Nucleus accumbens (tissue), 56 donors: ENCODE measurements around the gene PKP4.
"Not testable (repeated sequence)": the region's sequence is repeated elsewhere in the genome, so short reads cannot be mapped to it uniquely, and the experiment has no call there.

Source experiments
- DNase-seq, 56 donors: peaks; one replicate each; lab custom pipeline; 2025; lab: John Stamatoyannopoulos, UW

Gene PKP4

GRCh38 chr2:158704724-158705465 lies 248.1 kb downstream of the PKP4 start:
- DNase-seq: not testable (repeated sequence)

DNA sequence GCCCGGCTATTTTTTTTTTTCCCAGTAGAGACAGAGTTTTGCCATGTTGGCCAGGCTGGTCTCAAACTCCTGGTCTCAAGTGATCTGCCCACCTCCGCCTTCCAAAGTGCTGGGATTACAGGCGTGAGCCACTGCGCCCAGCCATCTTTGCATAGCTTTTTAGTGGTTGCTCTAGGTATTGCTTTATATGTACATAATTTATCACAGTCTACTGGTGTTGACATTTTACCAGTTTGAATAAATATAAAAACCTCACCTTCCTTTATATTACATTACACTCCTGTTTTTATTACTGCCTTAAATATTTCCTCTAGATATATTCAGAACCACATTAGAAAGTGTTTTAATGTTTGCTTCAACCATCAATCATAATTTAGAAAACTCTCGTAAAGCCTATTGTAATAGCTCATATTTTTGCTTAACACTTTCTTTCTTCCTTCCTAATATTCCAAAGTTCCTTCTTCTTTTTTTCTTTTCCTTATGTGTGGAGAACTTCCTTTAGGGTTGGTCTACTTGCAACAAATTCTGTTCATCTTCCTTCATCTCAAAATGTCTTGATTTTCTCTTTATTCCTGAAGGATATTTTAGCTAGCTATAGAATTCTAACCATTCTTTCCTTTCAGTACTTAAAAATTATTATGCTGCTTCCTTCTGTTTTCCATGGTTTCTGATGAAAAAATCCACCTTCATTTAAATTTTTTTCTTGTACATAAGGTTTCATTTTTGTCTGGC lies 256.2 kb downstream of the PKP4 start:
- DNase-seq: no peak

- DNase-seq: no peak
Measured at GRCh38 chr2:158713523-158714138, 256.9 kb downstream of the PKP4 start.

DNA sequence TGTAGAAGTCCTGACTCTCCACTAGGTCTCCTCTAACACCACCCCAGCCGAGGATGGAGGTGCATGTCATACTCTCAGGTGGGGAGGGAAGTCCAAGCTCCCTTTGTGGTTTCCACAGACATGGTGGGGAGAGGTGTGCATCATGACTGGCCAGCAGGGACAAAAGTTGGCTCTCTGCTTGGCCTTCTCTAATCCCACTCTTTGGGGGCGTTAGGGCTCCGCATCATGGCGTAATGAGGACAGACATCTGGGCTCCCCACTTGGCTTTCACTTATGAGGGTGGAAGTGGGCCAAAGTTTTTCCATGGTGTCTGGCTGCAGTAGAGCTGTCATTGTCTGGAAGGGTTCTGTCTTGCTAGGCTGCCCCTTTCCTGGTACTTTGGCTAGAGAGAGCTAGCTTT lies 257.7 kb downstream of the PKP4 start:
- no peak for DNase-seq

DNA sequence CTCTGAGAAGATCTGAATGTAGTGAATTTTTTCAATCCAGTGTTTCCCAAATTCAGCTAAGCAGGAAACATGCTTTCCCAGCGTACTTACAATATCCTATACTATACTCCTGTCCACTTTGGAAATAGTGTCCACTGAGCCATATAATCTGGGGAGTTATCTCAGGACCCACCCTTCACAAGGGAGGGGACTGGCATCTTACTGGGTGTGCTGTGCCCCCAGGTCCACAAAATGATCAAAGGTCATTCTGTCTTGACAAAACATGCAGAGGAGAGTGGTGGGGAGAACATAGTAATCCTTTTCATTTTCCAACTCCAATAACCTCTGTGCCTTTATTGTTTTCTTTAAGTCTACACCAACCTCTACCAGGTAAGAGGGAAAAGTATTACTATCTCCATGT lies 258.6 kb downstream of the PKP4 start:
- no peak for DNase-seq

DNA sequence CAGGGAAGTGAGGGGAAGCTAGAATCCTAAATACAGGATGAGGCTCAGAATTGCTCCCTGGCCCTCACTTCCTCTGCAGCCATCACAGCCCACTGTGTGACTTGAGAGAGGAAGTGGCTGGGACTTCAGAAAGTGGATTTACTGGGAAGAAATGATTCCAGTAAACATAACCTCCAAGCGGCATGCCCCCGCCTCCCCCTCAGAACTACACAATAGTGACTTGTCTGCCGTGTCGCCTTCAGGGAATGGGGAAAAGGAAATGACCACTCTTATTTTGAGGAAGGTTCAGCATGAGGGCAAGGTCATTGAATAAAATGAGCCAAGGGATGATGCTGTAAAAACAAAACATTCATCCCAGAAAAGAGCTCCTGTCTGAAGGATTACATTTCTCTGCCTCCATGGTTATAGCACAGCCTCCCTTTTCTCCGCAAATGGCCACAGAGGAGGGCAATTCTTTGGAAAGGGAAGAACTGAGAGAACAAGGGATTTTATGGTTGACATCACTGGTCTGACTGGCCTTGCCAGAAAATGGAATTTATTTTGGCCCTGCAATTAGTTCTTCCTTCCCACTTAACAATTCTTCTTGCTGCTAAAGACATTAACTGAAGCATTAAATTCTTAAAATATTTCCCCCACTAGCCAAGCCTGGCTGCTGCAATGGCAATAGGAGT lies 259.5 kb downstream of the PKP4 start:
- DNase-seq: no peak

- no peak for DNase-seq
Measured at GRCh38 chr2:158716921-158717320, 260.2 kb downstream of the PKP4 start.

DNA sequence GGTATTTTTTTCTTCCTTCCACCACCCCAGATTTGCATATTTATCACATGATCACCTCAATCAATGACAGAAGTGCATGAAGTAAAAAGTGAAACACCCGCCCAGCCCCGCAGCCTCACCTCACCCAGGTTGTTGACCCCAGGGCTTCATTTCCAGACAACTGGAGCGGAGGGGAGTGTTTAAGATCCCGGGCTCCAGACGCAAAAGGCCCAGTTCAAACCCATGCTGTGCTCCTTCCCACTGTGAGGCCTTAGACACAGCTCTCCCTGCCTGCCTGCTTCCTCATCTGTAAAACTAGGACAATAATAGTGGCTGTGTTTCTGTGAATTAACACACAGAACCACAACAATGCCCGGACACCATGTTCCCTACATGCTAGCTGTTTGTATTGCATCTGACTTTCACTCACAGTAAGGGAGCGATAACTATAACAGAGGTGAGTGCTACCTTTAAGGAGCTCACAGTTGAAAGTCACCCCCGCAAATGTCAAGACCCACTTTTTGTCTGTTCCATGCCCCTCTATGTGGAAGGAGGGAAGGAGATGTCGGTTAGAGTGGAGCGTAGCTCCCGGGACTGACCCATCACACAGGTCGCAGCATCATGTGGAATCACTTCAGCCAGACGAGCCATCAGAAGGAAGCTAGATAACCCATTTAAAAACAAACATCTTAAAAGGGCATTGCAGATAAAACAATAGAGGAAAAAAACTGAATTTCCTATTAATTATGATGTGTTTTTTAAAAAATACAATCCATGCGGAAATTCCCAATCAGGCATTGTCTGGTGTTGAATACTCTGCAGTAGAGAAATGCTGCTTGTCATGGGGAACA lies 260.8 kb downstream of the PKP4 start:
- no peak for DNase-seq

DNA sequence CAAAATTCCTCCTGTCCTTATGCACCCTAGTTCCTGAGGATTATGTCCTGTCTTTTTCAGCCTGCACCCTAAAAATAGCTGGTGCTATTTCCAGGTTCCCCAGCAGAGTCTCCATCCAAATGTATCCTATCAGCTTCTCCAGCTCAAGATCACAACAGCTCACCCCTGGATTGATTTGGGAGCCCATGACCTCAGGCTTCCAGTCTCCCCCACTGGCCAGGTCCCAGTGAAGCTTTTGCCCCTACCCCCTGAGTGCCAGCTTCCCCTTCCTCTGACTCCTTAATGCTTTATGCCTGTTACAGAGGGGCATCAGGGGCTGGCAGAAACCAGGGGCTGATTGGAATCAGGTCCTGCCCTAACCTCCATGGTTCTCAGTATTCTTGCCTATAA lies 261.4 kb downstream of the PKP4 start:
- no peak for DNase-seq

DNA sequence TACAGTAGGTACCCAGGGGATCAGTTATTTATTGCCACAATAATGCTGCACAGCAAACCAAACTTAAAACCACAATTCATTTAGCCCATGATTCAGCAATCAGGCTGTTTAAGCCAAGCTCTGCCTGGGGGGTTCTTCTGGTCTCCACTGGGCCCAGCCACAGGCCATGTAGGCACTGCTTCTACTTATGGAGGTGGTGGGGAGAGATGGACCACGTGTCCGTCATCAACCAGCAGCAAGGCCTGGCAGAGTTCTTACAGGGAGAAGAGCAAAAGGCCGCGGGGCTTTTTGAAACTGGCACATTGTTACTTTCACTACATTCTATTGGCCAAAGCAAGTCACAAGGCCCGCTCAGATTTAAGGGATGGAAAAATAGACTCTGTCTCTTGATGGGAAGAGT lies 262.1 kb downstream of the PKP4 start:
- DNase-seq: no peak

GRCh38 chr2:158719403-158719802 lies 262.7 kb downstream of the PKP4 start:
- DNase-seq: no peak

DNA sequence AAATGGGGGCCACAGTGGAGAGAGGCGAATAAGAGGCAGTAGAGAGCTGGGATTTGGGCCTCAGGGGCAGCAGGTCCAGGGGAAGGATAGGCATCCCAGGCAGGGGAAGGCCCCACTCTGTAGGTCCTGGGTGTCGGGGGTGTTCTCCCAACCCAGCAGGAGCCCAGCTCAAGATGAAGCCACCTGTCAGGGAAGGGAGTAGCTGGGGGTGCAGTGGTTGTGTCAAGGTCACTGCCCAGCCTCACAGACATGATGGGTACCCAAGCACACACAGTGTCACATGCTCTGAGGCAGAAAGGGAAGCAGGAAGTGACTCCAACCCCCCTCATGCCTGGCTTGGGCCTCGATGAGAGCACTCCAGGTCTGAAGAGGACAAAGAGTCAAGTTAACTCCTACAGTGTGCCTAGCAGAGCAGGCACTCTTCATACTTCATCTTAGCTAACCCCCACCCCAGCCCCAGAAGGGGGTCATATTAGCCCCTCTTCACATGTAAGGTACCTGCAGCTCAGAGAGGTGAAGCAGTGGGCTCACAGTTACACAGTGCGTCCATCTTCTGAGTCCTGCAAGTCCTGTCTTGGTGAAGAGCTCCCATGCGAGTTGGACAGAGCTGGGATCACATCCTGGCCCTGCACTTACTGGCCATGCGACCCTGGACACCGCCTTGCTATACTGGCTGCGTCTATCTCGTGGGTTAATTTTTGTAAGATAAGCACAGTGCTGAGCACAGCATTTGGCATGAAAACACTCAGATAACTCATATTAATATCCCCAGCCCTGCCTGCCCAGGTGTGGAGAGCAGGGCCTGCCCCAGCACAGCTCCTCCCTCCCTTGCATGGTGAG lies 265.7 kb downstream of the PKP4 start:
- peak in 1 of 56 donors; percentile 63 for DNase-seq

- peak; percentile 30 to 98 (median 92) for DNase-seq
Measured at GRCh38 chr2:158723181-158723838, 266.6 kb downstream of the PKP4 start.

DNA sequence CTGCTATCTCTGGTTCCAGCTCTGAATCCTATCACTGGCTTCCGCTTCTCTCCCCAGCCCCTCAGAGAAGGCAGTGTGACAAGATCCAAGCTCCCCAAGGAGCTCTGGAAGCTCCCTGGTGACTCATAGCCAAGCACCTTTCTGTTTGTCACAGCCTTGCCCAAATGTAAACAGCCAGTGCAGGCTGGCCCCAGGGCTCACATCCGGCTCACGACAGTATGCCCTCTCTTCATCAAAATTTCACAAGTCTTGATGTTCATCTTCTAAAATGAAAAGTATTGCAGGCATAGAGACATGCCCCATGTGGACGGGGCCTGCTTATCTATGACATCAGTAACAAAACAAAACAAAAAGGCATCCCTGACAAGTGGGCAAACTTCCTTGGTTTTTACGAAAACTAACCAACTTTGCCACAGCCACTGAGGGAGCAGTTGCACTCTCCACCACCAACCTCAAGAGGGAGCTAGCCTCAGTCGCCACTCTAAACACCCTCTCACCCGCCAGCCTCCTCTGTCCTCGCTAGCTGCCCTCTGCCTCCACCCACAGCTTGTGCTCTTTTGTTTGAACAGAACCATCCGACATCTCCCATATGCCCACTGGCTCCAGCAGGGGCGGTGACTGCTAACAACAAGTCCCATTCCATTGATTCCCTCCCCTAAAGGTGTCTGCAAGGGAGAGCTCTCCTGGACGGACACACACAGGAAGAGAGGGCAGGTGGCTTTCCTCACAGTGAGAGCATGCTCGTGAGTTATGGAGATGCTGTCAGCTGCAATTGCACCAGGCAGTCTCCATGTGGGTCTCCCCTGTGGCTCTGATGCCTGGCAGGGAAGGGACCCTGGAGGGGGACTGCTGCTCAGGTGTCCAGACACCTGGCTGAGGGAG lies 267.4 kb downstream of the PKP4 start:
- DNase-seq: peak in 43 of 56 donors; percentile 10 to 73 (median 38)

- DNase-seq: no peak
Measured at GRCh38 chr2:158724803-158725381, 268.1 kb downstream of the PKP4 start.

DNA sequence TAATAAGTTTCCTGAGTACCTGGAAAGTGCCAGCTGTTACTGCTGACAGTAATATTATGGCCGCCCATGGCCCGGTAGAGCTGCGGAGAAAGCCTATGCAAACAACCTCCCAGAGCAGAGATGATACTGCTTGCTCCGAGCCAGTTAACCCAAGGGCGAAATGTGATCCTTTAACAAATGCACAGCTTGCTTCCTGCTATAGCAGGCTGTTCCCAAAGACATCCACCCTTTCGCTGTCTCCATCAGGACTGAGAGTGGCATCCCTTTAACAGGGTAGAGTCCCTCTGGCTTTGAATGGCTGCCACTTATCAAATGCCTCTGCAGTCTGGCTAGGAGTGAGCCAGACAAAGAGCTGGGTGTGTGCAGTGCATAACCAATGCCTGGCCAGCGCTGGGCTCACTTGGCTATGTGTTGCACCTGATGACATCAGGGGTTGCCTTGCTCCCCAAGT lies 268.7 kb downstream of the PKP4 start:
- peak in 16 of 56 donors; percentile 7 to 52 (median 24) for DNase-seq

DNA sequence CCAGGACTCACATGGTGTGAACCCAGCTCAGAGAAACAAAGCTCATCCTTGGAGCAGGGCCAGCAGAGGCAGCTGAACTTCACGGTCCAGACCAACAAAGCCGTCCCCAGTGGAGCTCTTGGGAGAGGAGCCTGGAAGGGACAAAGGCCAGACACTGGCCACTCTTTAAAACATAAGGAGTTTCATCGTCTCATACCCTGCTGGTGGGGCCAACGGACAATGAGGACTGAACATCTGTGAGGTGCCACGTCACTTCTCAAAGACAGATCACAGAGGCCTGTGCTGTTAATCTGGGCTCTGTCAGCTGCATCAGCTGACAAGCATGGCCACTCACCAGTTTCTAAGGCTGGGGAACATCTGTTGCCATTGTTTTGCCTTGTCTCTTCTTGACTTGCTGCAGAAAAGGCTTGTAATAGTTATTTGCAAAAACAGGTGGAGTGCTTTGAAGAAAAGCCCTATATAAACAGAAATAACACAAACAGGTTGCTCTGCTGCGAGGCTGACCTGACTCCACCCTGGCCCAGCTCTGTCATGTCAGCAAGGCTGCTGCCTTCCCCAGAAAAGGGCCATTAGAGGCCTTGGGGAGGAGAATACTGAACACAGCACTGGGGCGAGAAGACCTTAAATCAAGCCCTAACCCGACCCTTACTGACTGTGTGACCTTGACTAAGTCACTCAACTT lies 270.3 kb downstream of the PKP4 start:
- peak in 55 of 56 donors; percentile 36 to 98 (median 87) for DNase-seq
